ENCODE measurements around the gene SLC25A47.
"Not testable (repeated sequence)": the region's sequence is repeated elsewhere in the genome, so short reads cannot be mapped to it uniquely, and the experiment has no call there.

The SLC25A47 gene

DNA sequence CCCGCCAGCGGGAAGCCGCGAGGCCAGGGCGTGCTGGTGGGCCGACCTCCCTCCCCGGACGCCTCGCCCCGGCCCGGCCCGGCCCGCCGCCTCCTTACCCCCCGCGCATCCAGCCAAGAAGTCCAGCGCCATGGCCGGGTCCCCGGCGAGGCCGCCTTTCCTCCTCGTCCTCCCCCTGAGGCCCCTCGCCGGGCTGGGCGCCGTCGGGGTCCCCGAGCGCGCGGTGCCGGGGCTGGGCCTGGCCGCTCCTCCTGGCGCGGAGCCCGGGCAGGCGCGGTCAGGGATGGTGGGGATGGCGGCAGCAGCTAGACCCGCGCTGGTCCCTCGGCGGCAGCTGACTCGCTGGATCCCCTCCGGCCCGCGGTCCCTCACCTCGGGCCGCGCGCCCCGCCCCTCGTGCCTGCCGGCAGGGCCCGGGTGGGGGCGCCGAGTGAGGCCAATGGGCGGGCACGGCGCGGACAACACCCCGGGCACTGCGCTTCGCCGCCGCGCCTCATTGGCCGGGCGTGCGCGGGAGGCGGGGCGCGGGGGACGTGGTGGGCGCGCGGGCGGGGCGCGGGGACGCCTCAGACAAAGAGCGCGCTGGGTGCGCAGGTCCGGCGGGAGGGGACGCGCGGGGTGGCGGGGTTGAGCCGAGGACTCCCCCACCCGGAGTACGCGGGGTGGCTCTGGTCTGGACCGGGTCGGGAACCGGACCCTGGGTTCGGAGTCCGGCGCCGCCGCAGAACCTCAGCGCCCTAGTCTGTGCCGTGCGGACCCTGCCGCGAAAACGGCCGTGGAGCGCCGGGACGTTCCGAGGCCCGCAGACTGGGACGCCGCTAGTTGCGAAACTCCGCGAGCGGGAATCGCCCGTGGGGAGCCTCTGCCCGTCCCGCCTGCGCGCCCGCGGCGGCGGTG, 16.8 kb upstream of the SLC25A47 start, which contains the start of gene SLC25A29:
SLC25A29 (minus strand) TSS at position 344 of the 897 bp plus-strand sequence; CDS start at position 132, 212 bp downstream.
- DNase-seq, result peak; percentile 72

DNA sequence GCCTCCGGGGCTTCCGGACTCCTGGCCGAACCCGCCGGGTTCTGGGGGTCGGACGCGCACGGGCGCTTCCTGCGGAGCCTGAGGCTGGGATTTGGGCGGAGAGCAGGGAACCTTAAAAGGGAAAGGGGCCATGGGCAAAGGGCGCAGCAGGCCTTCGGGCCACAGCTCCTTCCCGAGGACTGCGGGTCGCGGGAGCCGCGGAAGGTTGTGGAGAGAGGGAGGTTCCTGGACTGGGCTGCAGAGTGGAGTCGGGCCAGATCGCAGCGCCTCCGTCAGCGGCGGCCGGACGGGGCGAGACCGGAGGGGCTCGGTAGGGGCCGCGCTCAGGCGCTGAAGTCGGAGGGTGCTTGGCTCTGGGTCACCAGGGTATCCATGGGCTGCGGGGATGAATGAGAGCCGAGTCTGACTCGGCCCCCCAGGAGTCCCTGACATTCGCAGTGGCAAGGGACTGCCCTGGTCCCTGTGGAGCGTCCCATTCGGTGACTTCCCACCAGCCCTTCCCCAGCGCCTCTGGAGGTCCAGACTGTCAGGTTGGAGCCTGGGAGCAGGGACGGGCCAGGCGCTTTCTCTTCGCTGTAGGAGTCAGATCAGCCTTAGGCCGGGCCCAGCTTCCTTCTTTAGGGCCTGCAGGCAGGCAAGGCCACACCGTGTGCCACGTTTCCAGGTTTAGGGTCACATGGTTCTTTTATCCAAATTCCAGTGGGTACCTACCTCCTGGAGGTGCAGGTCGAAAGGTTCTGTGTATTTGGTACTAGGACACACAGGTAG, 16.0 kb upstream of the SLC25A47 start:
- DNase-seq, result no peak

DNA sequence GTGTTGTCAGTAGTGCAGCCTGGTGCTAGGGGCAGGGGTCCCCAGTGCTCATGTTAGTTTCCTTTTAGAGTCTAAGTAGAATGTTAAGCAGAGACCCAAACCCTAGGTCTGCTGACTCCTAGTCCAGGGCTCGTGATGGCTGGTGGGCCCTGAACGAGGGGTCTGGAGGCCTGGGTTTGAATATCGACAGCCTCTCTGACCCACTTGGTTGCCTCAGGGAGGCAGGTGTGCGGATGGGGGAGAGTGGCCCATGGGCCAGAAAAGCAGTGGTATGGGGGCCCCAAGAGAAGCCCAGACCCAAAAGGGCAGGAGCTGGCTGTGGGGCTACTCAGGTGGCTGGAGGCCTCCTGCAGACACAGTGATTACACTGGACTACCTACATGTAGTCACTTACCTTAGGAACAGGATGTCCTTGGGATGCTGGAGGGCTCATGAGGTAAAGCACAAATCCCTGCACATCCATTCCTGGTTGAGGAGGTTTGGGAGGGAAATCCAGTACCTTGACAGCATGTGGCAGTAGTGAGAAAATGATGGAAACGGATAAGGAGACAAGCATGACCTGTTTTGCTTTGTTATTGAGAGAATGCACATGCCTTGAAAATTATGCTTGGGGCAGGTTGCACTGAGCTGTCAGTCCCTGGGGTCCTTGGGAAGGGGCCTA, 15.2 kb upstream of the SLC25A47 start:
- DNase-seq, result no peak

DNA sequence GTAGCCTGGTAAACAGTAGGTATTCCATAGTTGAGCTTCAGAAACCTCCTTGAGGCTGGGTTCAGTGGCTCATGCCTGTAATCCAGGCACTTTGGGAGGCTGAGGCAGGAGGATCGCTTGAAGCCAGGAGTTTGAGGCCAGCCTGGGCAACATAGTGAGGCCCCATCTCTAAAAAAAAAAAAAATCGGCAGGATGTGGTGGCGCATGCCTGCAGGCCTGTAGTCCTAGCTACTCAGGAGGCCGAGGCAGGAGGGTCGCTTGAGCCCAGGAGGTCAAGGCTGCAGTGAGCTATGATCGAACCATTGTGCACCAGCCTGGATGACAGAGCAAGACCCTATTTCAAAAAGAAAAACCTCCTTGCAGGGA, 14.7 kb upstream of the SLC25A47 start:
- DNase-seq, result not testable (repeated sequence)

DNA sequence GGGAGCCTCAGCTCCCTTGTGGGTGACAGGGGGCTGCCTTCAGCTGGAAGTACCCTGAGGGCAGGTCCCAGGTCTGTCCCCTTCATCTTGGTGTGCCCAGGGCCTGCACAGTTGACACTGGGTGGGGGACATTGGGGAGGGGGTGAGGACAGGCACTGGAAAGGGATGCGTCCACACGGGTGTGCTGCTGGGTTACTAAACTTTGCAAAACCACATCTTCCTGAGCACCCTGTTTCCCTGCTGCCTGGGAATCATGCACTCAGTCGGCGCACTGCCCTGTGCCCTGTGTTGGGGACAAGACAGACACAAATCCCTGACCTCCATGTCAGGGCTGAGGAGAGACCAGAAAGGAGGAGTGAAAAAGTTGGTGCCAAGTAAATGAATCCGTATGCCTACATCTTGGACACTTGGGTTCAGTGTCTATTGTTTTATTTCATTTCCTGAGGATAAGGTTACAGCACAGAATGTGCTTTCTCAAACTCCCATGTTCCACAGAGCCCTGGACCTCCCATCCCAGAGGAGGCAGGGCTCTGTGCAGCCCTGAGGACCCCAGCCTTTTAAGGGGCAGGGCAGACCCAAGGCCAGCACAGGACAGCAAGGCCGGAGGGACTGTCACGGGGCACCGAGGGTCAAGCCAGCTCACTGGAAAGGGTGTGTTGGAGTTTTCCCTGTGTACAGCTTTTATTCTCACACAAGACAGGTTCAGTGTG, 14.0 kb upstream of the SLC25A47 start:
- no peak for DNase-seq

DNA sequence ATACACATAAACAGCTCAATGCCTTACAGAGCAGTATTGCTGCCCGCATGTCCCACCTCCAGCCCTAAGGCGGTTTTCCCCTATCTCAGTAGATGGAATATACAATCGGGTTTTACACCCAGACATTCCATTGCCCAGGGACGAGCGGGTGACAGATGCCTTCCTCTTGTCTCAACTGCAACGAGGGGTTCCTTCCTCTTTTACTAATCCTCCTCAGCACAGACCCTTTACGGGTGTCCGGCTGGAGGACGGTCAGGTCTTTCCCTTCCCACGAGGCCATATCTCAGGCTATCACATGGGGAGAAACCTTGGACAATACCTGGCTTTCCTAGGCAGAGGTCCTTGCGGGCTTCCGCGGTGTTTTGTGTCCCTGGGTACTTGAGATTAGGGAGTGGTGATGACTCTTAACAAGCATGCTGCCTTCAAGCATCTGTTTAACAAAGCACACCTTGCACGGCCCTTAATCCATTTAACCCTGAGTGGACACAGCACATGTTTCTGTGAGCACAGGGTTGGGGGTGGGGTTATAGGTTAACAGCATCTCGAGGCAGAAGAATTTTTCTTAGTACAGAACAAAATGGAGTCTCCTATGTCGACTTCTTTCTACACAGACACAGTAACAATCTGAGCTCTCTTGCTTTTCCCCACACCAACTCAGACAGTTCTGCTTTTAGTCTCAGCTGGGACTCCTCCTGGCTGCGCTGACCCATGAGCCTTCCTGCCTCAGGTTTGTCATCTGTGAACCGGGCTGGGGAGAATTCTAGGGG, 10.8 kb upstream of the SLC25A47 start:
- not testable (repeated sequence) for DNase-seq

DNA sequence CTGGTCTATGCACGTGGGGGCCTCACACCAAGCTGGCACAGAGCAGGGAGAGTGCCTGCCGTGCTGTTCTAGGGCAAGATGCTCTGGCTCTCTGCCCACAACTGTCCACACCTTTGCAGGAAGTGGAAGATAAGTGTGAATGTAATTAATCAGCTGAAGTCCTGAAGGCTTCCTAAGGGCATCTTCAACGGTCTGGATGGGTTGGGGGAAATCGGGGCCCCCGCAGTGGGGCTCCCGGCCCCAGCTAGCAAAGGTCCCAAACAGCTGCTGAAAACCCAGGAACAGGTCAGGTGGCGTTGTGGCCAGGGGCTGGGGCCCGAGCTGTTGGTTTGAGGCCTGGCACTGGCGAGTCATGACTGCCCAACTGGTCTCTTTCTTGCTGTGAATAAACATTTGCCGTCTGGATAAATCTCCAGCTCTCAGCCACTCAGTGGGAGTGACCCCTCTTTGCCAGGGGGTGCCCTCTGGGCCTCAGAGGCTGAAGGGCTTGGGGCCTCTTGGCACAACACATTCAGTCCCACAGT, 10.2 kb upstream of the SLC25A47 start:
- no peak for DNase-seq

DNA sequence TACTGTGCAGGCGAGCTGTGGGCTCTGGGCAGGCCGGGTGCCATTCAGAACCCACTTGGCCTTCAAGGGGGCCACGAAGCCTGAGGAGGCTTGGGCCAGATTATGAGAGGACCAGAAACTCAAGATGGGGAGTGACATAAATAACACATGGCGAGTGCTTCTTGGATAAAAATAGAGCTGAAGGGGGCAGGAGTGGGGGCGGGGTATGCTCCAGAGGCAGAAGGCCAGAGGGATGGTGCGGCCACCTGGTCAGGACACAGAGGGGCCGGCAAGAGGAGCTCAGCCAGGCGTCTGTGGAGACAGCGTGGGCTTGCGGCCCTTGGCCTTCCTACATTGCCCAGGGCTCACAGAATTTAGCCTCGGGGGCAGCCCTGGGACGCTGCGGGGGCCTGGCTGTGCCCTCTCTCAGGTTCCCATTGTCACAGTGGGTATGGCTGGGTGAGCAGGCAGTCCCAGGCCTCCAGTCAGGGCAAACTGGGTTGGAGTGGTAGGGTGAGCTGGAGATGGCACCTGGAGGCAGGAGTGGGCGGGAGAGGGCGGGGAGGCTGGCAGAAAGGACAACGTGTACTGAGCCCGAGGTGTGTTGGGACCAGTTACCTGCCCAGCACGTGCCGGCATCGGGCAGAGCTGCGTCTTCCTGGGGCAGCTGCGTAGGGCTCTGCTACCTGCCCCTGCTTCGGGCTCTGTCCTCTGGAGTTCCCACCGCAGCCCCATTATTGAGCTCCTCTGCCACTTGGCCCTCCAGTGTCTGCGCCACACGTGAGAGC, 9.5 kb upstream of the SLC25A47 start:
- no peak for DNase-seq

DNA sequence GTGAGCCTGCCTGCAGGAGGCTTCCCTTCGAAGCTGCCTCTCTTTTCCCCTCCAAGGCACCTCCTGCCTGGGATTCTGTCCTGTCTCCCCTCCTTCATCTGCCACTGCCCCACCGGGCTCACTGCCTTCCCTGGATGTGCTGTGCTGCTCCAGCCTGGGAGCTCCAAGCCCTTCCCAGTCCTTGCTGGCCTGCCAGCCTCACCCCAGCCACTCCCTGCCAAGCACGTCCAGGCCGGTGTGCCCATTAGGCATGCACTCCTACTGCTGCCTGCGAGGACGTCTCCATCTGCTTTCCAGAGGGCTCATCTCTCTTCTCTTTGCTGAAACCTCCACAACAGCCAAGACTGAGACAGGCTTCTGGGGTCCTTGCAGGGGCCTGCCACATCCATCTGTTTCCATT, 8.4 kb upstream of the SLC25A47 start:
- no peak for DNase-seq

DNA sequence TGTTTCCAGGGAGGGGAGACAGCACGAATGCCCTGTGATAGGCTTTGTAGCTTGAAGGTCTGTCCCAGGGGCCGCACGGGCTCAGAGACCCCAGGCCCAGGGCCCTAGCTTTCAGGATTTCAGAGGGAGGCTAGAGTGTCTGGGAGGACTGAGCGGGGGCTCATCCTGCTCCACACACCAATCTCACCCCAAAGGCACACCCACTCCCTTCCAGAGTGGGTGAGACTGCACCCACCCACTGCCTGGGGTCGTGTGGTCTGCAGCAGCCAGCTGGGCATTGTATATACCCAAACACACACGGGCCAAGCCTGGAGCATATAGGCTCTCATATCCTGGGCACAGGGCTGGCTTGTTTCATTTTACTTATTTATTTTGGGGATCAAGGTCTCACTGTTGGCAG, 5.8 kb upstream of the SLC25A47 start:
- DNase-seq, result no peak

DNA sequence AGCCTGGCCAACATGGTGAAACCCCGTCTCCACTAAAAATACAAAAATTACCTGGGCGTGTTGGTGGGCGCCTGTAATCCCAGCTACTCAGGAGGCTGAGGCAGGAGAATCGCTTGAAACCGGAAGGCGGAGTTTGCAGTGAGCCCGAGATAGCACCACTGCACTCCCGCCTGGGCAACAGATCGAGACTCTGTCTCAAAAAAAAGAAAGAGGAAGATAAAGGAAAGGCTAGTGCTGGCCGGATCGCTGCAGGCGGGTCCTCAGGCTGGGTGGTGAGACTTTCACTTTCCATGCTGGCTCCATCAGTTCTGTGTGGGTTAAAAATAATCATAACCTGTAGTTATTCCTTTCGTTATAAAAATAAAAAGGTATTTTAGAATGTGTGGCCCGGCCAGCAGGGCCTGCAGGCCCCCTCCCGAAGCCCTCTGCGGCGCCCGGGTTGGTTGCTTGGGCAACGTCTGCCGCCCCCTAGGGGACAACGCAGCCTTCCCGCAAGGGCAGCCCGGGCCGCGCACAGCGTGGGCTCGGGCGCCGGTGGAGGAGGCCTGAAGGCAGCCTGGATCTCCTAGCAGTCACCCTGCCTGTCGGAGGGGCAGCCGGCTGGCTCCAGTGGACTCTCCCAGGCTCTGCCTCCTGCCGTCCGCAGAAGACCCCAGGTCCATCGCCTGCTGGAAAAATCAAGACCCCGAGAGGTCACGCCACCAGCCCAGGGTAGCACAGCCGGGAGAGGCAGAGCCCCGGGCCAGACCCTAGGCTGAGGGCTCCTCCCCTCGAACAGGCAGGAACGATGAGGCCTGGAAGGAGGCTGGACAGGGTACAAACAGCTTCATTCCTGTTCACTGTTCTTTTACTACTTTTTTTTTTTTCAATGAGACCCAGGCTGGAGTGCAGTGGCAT, 5.0 kb upstream of the SLC25A47 start:
- peak; percentile 65 for DNase-seq

DNA sequence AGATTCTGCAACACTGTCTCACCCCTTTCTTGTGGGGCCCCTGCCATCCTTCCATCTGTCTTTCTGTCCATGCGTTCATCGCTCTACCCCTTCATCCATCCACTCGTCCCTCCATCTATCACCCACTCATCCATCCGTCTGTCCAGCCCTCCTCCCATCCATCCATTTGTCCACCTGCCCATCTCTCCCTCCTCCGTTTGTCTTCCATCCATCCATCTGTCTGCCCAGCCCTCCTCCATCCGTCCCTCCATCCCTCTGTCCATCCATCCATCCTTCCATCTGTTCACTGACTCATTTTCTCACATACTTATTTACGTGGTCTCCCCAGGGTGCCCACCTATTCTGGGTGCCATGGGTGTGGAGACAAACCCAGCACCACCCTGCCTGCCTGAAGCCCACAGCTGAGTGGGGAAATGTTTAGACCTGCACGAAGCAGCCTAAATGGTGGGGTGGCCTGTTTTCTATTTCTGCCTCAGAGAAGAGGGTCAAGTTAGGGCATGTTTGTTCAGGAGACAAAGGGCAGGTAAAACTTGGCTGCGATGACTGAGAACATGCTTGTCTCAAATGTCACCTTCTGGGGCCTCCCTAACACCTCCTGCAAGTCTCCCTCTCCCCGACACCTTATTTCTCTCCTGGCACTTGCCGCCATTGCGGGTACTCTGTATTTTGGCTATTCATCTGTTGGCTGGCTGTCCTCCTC, 2.8 kb upstream of the SLC25A47 start:
- DNase-seq, result no peak

DNA sequence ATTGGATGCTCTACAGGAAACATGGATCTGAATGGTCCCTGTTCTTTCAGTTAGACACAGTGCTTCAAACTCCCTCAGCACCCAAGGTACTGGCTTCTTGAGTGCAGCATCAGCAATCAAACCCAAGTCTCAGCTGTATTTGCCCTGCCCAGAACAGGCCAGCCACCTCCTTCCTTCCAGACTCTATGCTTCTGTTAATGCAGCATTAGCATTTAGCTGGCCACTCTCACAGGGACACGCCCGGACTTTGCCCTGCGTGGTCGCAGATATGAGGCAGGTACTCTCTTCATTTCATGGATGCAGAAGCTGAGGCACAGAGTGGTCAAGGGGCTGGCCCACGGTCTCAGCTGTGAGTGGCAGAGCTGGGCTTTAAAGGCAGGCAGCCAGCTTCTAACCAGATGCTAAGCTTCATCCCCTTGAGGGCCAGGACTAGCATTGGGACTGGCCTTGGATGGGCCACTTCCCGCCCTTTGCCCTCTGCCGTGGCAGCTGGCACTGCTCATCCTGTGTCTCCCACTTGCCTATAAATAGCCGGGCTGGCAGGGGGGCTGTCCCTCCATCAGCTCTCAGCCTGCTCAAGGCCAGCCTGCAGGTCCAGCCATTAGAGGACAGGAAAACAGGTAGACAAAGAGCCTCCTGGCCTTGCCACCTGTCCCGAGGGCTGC, 1.5 kb upstream of the SLC25A47 start:
- no peak for DNase-seq

DNA sequence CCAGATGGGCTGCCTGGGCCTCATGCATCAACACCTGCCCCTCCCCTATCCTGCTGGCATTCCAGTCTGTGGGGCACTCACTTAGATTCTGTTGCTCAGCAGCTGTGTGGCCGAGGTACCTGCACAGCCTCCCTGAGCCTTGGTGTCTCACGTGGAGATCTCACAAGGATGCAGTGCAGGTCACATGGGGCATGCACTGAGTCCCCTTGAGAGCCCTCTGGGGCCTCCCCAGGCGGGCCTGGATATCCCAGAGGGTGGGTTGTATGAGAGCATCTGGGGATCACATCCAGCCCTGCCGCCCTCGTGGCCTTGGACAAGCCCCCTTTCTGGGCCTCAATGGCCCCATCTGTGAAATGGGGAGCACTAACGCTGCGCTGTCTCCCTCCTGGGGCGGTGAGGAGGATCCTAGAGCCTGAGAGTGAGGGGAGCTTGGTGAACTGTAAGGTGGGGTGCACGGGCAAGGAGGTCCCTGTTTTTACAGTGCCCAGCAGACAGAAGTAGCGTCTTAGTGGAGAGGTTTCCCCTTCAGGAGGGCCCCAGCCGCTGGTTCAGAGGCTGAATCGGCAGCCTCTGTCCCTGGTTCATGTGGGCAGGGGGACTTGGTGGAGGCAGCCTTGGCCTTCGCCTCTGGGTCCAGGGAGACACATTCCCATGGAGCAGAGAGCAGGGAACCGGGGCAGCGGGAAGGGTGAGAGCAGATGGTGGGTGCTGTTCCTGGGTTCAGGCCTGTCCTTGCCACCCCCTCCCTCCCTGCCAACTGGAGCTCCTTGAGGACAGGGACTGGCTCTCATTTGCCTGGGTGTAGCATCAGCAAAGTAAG, 791 bp upstream of the SLC25A47 start:
- no peak for DNase-seq

DNA sequence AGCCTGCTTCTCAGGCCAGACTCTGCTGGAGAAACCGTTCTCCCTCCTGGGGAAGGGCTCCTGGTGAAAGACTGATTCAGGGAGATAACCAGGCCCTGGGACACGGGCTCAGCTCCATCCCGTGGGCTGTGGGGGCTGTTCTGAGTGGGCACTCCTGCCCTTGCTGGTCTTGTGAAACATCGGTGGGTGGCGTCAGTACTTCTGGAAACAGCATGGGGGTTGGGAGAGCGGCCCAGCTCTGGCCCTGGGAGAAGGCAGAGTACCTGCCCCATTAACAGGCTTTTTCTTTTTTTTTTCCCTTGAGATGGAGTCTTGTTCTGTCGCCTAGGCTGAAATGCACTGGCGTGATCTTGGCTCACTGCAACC, 786 bp downstream of the SLC25A47 start:
- no peak for DNase-seq

DNA sequence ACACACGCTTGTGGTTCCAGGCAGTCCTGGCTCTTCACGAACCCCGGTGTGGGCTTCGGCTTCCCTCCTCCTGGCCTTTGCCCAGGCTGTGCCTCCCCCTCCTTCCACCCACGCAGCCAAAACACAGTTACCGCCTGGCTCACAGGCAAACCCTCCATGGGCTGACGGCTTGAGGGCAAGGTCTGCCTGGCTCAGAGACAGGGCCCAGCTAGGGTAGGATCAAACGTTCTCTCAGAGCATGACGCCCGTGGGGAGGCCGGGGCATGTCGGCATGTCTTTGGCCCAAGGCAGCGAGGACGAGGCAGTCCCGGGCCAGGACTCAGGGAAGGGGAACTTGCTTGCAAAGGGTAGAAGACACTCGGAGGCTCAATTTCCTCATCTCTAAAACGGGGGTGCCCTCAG, 2.1 kb downstream of the SLC25A47 start:
- no peak for DNase-seq

DNA sequence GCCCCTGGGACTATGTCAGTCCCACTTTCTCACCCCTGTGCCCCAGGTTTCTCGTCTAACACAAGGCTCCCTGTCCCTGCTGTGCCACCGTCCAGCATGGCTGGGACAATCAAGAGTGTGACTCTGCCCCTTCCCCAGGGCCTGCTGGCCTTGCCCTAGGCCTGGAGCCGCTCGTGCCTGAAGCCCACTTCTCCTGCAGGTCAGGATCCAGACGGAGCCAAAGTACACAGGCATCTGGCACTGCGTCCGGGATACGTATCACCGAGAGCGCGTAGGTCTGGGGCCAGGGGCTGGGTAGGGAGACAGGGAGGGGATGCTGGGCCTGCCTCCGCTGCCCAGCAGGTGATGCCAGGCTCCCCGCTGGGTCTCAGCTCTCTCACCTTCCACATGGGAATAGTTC, 2.8 kb downstream of the SLC25A47 start:
- no peak for DNase-seq

DNA sequence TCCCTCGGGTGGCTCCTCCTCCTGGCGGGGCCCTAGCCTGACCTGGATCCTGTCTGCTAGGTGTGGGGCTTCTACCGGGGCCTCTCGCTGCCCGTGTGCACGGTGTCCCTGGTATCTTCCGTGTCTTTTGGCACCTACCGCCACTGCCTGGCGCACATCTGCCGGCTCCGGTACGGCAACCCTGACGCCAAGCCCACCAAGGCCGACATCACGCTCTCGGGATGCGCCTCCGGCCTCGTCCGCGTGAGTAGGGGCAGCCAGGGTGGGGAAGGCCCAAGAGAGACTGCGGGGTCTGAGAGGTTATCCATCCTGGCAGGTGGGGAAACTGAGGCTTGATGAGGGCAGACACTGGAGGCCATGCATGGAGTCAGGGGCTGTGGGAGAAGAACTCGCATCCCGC, 4.0 kb downstream of the SLC25A47 start:
- DNase-seq, result no peak

All from stimulated activated CD4-positive, alpha-beta T cell treated with anti-CD3 and anti-CD28 coated beads, Interleukin-12 subunit alpha, Interleukin-12 subunit beta, amount 100 ng/mL, for 4 hours (primary cell).